ENCODE results near the gene KDM5B. TPM values are rescaled to one million over a fixed set of nuclear protein-coding genes. Genes with fewer than 3 reads are reported as not detected.

KDM5B gene
- total RNA-seq, 1 donor, result 124 TPM

DNA sequence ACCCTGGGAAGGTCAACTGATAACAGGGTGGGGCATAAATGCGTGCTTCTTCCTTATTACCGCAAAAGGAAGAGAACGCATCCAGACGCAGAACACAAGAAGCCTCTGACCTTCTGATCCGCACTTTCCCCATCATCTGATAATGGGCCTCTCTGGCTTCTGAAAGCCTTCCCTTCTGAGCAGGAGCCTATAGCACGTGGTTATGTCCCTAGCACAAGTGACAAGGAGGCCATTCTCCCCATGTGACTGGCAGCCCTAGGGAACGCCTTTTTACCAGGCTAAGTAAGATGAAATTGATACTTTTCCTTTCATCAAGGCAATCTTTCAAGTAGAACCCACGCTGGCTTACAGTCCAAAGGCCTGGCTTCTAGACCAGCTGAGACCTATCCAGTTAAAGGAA lies 46.6 kb upstream of the KDM5B start:
- Histone ChIP-seq H3K79me2 (ENCODE audit: insufficient read depth, low read length) (no peaks in the 10 kb centered on the region), H2AFZ (ENCODE audit: low read length) (no peak overlapping the region), H3K36me3 (ENCODE audit: insufficient read depth, low read length) (no peaks in the 10 kb centered on the region), H3K4me3 (ENCODE audit: insufficient read depth, low read length) (no peak overlapping the region), H3K27me3 (ENCODE audit: insufficient read depth, low read length) (no peaks in the 10 kb centered on the region), H3K9me3 (ENCODE audit: low read depth, low read length) (no peaks in the 10 kb centered on the region), H3K27ac (ENCODE audit: low read depth, low read length) (no peak overlapping the region), H4K20me1 (ENCODE audit: insufficient read depth, low read length) (no peaks in the 10 kb centered on the region), H3K4me1 (ENCODE audit: insufficient read depth, low read length) (no peaks in the 10 kb centered on the region), H3K4me2 (ENCODE audit: insufficient read depth, low read length) (no peak overlapping the region)
- TF ChIP-seq, protein P1, sequence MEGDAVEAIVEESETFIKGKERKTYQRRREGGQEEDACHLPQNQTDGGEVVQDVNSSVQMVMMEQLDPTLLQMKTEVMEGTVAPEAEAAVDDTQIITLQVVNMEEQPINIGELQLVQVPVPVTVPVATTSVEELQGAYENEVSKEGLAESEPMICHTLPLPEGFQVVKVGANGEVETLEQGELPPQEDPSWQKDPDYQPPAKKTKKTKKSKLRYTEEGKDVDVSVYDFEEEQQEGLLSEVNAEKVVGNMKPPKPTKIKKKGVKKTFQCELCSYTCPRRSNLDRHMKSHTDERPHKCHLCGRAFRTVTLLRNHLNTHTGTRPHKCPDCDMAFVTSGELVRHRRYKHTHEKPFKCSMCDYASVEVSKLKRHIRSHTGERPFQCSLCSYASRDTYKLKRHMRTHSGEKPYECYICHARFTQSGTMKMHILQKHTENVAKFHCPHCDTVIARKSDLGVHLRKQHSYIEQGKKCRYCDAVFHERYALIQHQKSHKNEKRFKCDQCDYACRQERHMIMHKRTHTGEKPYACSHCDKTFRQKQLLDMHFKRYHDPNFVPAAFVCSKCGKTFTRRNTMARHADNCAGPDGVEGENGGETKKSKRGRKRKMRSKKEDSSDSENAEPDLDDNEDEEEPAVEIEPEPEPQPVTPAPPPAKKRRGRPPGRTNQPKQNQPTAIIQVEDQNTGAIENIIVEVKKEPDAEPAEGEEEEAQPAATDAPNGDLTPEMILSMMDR (IDR thresholded peaks at IDR 0.05; ENCODE audit: extremely low read depth, low read depth, low read length), result no peak
- no peak for DNase-seq (ENCODE audit: insufficient read length, low spot score, missing footprints)

DNA sequence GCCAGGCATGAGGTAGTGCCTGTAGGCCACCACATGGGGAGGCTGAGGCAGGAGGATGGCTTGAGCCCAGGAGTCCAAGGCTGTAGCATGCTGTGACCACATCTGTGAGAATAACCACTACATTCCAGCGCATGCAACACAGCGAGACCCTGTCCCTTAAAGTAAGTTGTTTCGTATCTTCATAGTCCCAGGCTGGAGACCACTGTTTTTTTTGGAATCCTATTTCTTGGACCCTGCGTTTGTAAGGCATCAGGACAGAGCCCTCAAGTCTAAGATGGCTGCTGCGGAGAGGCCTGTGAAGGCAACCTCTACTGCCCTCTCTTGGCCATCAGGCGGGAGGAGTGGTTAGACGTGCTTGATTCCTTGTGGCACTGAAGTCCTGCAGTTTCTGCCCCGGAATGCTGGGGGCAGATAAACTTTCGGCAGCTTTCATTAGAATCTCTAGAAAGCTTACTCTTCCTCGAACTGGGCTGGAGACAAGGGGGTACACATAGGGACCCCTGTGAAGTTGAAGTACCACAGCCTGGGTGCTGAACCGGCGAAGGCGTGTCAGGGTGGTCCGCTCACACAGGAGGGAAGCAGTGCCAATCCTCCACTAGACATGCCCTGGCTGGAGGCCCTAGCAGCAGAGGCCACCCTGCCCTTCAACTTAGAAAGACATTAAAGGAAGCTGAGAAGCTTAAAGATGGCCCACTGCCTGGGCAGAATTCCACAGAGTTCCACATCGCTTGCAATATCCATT lies 44.1 kb upstream of the KDM5B start:
- no peaks in the 10 kb centered on the region for H3K79me2 ChIP-seq (ENCODE audit: insufficient read depth, low read length)
- TF ChIP-seq, protein P1 (IDR thresholded peaks at IDR 0.05; ENCODE audit: extremely low read depth, low read depth, low read length), result peak; percentile 73
- no peaks in the 10 kb centered on the region for H4K20me1 ChIP-seq (ENCODE audit: insufficient read depth, low read length)
- no peaks in the 10 kb centered on the region for H3K36me3 ChIP-seq (ENCODE audit: insufficient read depth, low read length)
- no peaks in the 10 kb centered on the region for H3K27me3 ChIP-seq (ENCODE audit: insufficient read depth, low read length)
- H3K27ac ChIP-seq (ENCODE audit: low read depth, low read length), result no peak overlapping the region
- no peak overlapping the region for H3K4me3 ChIP-seq (ENCODE audit: insufficient read depth, low read length)
- H2AFZ ChIP-seq (ENCODE audit: low read length), result peak overlapping the region; percentile 88
- DNase-seq (ENCODE audit: insufficient read length, low spot score, missing footprints), result peak; percentile 84
- H3K4me2 ChIP-seq (ENCODE audit: insufficient read depth, low read length), result no peak overlapping the region
- H3K9me3 ChIP-seq (ENCODE audit: low read depth, low read length), result no peaks in the 10 kb centered on the region
- H3K4me1 ChIP-seq (ENCODE audit: insufficient read depth, low read length), result no peaks in the 10 kb centered on the region

DNA sequence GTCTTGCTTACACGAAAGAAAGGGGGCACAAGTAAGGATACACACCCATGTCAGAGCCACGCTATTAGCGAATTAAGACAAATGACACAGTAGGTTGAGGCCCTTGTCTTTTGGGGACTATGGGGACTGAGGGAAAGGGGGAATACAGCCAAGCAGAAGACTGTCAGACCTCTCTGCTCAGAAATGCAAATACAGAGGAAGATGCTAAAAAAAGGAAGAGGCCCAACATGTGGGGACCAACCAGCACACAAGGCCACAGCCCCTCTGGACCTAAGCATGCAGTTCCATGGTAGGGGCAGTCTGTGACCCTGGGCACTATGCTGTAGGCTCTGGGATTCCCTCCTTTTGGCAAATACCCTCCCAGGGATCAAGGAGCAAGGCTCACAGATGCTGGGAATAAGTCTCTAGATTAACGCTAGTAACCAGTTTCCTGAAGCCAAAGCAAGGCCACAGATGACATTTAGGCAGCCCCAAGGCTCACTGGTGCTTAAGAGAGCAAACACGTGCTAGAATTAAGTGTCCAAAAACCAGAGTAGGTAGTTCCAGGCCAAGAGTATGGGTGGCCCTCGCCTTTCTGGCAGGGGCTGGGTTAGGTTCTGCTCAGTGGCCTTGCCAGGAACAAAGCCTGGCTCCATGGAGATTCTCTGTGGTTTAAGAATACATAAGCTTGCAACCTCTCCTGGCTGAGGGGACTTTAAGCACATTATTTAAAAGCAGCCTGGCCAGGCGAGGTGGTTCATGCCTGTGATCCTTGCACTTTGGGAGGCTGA lies 42.6 kb upstream of the KDM5B start:
- H3K4me1 ChIP-seq (ENCODE audit: insufficient read depth, low read length), result no peaks in the 10 kb centered on the region
- TF ChIP-seq, protein P1 (IDR thresholded peaks at IDR 0.05; ENCODE audit: extremely low read depth, low read depth, low read length), result no peak
- H2AFZ ChIP-seq (ENCODE audit: low read length), result no peak overlapping the region
- no peak overlapping the region for H3K4me3 ChIP-seq (ENCODE audit: insufficient read depth, low read length)
- no peak overlapping the region for H3K4me2 ChIP-seq (ENCODE audit: insufficient read depth, low read length)
- no peak for DNase-seq (ENCODE audit: insufficient read length, low spot score, missing footprints)
- H3K27ac ChIP-seq (ENCODE audit: low read depth, low read length), result no peak overlapping the region
- no peaks in the 10 kb centered on the region for H4K20me1 ChIP-seq (ENCODE audit: insufficient read depth, low read length)
- no peaks in the 10 kb centered on the region for H3K27me3 ChIP-seq (ENCODE audit: insufficient read depth, low read length)
- H3K79me2 ChIP-seq (ENCODE audit: insufficient read depth, low read length), result no peaks in the 10 kb centered on the region
- no peaks in the 10 kb centered on the region for H3K9me3 ChIP-seq (ENCODE audit: low read depth, low read length)
- no peaks in the 10 kb centered on the region for H3K36me3 ChIP-seq (ENCODE audit: insufficient read depth, low read length)

DNA sequence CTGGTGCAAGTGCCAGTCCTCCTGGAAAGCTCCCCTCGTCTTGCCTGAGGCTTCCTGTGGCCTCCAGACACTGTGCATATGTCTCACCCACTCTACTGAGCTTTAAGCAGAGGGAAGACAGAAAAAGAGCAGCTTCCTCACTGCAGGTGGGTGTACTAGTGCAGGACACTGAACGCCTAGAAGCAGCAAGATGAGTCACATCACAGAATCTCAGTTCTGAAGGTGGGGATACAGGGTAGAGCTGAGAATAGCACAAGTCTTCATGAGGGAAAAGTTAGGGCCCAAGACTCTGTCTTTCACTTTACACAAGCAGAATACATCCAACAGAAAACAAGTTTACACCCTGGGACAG lies 39.9 kb upstream of the KDM5B start:
- Histone ChIP-seq H2AFZ (ENCODE audit: low read length) (no peak overlapping the region), H3K4me1 (ENCODE audit: insufficient read depth, low read length) (no peaks in the 10 kb centered on the region), H4K20me1 (ENCODE audit: insufficient read depth, low read length) (no peaks in the 10 kb centered on the region), H3K9me3 (ENCODE audit: low read depth, low read length) (no peaks in the 10 kb centered on the region), H3K27me3 (ENCODE audit: insufficient read depth, low read length) (no peaks in the 10 kb centered on the region), H3K4me2 (ENCODE audit: insufficient read depth, low read length) (no peak overlapping the region), H3K4me3 (ENCODE audit: insufficient read depth, low read length) (no peak overlapping the region), H3K27ac (ENCODE audit: low read depth, low read length) (no peak overlapping the region), H3K36me3 (ENCODE audit: insufficient read depth, low read length) (no peaks in the 10 kb centered on the region), H3K79me2 (ENCODE audit: insufficient read depth, low read length) (no peaks in the 10 kb centered on the region)
- TF ChIP-seq, protein P1 (IDR thresholded peaks at IDR 0.05; ENCODE audit: extremely low read depth, low read depth, low read length), result no peak
- no peak for DNase-seq (ENCODE audit: insufficient read length, low spot score, missing footprints)
